C4-2B (cell line): ENCODE data around the gene RACGAP1.

Source experiments
- CTCF ChIP-seq: fragments of 450-650 bp; conservative IDR thresholded peaks from 2 replicates; pipeline ENCODE4 v1.5.1; 2017; ENCODE audit warnings: mild to moderate bottlenecking
- ZFX ChIP-seq: fragments of 450-650 bp; IDR thresholded peaks from 2 replicates; pipeline ENCODE4 v1.6.1; 2017

- TF ChIP-seq CTCF (no peak), ZFX (no peak)
Observed at GRCh38 chr12:49980501-49981349, 44.6 kb downstream of the RACGAP1 start.
